Stimulated activated CD8-positive, alpha-beta memory T cell treated with anti-CD3 and anti-CD28 coated beads, Interleukin-7, amount 100 ng/mL, for 48 hours (primary cell): Measurements from ENCODE around the gene HSPA5.
"Not testable (repeated sequence)": the region's sequence is repeated elsewhere in the genome, so short reads cannot be mapped to it uniquely, and the experiment has no call there.

Source experiments
- DNase-seq, 2 donors: peaks; one replicate each; pipeline ENCODE4 v3.0.0-alpha.2; 2020; ENCODE audit warnings: low read depth in 1 of 2; ENCODE audit errors: extremely low read depth in 1 of 2

HSPA5 gene

DNA sequence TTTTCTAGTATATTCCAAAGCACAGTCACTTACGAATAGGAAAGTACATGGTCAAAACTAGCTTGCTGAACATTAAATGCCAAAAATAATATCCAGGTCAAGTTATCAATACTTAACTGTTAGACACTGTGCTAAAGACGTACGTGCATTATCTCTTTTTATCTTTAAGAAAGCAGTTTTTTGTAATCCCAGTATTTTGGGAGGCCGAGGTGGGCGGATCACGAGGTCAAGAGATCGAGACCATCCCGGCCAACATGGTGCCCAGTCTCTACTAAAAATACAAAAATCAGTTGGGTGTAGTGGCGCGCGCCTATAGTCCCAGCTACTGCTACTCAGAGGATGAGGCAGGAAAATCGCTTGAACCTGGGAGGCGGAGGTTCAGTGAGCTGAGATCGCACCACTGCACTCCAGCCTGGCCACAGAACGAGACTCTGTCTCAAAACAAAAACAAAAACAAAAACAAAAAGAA lies 2.7 kb upstream of the HSPA5 start:
- DNase-seq: no peak

DNA sequence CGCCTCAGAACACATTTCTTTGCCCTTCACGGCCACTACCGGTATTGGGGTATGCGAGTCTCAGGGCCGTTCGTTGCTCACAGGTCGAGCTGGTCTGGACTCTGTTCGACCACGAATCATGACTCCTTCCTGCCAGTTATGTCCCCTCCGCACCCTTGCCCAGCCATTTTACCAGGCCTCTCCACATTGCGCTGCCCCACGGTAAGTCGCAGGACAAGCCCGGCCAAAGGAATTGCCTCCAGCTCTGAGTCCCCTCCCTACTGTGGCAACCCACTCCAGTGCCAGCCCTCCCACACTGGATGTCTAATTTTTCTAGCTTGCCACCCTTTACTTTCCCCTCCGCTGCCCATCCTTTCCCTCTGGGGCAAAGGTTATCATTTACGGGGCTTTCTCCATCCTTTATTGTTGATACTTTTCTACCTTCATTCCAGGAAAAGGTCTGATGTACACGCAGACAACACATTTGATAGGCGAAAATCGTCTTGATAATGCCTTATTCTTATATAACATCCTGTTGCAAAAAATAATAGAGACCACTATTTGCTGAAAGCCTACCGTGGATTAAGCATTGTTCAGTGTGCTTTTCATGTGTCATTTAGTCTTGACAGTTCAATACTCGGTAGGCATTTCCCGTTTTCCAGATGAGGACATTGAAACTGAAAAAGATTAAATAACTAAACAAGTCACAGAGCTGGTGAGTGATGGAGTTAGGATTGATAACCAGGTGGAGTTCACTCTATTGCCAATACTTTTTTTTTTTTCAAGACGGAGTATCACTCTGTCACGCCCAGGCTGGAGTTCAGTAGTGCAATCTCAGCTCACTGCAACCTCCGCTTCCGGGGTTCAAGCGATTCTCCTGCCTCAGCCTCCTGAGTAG lies 958 bp upstream of the HSPA5 start:
- DNase-seq: peak in 1 of 2 donors; percentile 11

DNA sequence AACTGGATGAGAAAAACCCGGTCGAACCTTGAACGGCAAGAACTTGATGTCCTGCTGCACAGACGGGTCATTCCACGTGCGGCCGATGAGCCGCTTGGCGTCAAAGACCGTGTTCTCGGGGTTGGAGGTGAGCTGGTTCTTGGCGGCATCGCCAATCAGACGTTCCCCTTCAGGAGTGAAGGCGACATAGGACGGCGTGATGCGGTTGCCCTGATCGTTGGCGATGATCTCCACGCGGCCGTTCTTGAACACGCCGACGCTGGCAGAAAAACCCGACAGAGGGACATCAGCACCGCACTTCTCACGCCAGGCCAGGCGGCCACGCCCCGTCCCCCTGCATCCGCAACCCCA lies 519 bp downstream of the HSPA5 start:
- DNase-seq: no peak

DNA sequence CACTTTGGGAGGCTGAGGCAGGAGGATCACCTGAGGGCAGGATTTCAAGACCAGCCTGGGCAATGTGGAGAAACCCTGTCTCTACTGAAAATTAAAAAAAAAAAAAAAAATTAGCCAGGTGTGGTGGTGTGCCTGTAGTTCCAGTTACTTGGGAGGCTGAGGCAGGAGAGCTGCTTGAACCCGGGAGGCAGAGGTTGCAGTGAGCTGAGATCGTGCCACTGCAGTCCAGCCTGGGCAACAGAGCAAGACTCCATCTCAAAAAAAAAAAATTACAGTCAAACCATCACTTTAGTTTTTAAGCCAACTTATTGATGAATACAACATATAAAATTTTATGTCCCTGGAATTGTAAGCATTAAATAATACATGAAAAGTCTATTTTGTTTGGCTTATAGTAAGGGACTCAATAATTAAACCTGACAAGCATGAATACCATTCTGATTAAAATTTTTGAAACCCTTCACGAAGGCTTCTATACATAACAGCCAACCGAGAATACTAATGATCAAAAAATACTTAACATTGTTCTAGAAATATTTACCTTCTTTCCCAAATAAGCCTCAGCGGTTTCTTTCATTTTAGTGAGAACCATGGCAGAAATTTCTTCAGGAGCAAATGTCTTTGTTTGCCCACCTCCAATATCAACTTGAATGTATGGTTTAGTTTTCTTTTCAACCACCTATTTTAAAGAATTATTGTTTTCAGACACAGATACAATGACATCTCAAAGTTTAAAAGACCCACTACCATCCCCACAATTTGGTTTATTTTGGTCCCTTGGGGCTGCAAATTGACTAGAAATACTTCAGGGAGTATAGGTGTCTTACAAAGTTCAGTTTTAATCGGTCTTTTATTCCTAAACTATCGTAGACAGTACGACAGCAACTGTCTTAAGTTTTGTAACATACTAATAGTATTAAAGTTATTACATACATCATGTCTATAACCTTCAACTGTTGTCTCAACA lies 1.2 kb downstream of the HSPA5 start:
- DNase-seq: no peak

DNA sequence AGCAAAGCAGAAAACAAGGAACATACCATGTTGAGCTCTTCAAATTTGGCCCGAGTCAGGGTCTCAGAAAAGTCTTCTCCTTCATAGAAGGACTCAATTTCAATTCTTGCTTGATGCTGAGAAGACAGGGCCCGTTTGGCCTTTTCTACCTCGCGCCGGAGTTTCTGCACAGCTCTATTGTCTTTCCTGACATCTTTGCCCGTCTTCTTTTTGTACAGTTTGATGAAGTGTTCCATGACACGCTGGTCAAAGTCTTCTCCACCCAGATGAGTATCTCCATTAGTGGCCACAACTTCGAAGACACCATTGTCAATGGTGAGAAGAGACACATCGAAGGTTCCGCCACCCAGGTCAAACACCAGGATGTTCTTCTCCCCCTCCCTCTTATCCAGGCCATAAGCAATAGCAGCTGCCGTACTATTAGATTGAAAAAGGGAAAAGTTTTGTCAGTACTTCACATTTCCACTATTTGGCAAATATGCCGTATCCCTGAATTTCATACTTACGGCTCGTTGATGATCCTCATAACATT lies 2.2 kb downstream of the HSPA5 start:
- DNase-seq: no peak

DNA sequence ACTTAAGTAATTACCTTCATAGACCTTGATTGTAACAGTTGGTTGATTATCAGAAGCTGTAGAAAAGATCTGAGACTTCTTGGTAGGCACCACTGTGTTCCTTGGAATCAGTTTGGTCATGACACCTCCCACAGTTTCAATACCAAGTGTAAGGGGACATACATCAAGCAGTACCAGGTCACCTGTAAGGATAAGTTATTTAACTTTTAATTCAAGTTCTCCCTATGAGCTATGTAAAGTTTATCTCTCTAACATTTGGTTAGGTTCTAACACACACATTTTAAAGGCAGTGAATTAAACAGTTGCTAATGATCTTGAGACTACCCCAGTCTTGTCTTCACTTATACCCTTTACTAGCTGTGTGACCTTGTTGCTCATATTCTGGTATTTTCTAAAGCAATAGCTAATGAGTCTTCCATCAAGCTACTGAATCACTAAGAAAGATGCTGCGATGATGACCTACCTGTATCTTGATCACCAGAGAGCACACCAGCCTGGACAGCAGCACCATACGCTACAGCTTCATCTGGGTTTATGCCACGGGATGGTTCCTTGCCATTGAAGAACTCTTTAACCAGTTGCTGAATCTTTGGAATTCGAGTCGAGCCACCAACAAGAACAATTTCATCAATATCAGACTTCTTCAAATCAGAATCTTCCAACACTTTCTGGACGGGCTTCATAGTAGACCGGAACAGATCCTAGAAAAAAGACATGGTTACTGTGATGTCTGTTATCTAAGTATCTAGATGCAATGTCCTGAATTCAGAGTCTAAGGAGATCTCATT lies 2.8 kb downstream of the HSPA5 start:
- DNase-seq: no peak

DNA sequence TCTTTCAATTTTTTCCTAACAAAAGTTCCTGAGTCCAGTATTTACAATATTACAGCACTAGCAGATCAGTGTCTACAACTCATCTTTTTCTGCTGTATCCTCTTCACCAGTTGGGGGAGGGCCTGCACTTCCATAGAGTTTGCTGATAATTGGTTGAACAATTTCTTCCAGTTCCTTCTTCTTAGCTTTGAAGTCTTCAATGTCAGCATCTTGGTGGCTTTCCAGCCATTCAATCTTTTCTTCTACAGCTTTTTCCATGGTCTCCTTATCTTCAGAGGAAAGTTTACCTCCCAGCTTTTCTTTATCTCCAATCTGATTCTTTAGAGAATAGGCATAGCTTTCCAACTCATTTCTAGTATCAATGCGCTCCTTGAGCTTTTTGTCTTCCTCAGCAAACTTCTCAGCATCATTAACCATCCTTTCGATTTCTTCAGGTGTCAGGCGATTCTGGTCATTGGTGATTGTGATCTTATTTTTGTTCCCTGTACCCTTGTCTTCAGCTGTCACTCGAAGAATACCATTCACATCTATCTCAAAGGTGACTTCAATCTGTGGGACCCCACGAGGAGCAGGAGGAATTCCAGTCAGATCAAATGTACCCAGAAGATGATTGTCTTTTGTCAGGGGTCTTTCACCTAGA lies 4.5 kb downstream of the HSPA5 start:
- DNase-seq: not testable (repeated sequence)

DNA sequence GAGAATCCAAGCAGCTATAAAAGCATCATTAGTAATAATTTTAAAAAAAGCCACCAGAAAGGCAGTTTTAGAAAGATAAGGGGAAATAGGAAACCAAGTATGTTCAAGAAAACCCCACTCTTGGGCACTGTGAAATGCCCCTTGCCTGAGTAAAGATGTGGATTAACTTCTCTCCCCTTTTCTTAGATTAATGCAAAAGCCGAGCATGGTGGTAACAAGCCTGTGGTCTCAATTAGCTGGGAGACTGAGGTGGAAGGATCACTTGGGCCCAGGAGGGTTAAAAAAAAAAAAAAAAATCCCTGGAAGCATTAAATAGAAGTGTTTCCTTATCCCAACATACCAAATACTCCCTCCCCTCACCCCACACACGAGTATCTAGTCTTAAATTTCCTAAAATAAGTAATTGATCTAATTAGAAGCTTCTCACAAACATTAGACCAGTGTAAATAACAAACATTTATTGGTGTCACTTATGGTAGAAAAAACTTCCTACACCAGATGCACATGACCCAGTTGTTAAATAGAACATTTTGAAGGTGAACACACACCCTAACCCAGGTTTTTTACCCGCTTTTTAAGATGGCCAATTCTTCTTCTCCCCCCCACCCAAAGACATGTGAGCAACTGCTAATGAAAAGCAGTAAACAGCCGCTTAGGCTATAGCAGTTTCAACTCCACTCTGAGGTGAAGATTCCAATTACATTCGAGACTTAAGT lies 5.2 kb downstream of the HSPA5 start:
- DNase-seq: no peak

DNA sequence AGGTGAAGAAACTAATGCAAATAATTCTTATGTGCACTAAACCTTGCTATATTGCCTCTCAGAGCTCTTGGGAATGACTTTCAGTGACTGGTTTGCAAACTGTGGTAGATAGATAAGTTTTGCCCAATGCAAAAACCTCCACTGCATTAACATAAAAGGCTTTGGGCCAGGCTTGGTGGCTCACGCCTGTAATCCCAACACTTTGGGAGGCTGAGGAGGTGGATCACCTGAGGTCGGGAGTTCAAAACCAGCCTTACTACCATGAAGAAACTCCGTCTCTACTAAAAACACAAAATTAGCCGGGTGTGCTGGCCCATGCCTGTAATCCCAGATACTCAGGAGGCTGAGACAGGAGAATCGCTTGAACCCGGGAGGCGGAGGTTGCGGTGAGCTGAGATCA lies 7.0 kb downstream of the HSPA5 start:
- not testable (repeated sequence) for DNase-seq

DNA sequence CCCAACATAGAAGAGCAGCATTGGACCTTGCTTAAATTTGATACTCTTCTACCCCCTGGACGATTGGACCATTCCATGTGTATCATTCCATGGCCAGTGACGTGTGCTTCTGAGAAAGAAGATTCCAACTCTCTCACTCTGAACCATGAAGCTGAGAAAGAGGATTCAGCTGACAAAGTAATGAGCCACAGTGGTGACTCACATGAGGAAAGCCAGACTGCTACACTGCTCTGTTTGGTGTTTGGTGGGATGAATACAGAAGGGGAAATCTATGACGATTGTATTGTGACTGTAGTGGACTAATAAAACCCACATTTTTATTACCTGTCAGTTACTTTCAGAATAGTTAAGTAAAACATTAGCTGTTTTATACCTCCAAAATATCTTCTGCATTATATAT lies 7.5 kb downstream of the HSPA5 start:
- DNase-seq: no peak

DNA sequence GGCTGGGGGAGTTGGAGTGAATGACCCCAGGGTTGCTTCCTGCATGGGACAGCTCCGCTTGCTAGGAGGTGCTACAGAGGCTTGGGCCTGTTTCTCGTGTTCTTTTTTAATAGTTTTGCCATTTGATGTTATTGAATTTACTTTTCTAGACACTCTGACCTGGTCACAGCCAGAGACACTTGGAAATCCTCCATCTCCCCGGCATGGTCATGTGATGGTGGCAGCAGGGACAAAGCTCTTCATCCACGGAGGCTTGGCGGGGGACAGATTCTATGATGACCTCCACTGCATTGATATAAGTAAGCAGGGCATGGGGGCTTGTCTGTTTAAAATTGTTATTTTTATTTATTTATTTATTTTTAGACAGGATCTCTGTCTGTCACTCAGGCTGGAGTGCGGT lies 13.4 kb downstream of the HSPA5 start:
- DNase-seq: no peak

DNA sequence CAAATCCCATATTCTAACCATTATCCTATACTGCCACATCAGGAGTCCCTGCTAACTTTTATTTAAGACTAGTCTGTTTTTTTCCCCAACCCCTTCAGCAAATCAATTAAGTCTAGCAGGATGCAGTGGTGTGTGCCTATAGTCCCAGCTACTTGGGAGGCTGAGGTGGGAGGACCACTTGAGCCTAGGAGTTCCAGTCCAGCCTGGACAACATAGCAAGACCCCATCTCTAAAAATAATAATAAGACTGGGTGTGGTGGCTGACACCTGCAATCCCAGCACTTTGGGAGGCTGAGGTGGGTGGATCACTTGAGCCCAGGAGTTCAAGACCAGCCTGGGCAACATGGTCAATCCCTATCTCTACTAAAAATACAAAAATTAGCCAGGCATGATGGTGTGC lies 16.3 kb downstream of the HSPA5 start:
- DNase-seq: not testable (repeated sequence)

DNA sequence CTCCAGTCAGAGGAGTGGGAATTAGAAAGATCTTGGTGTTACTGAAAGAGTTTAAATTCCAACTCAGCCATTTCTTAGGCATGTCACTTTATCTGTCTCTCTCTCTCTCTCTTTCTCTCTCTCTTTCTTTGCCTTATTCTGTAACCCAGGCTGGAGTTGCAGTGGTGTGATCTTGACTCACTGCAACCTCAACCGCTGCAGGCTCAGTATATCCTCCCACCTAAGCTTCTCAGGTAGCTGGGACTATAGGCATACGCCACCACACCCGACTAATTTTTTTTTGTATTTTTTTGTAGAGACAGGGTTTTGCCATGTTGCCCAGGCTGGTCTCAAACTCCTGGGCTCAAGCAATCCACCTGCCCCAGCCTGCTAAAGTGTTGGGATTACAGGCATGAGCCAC lies 22.5 kb downstream of the HSPA5 start:
- DNase-seq: no peak

DNA sequence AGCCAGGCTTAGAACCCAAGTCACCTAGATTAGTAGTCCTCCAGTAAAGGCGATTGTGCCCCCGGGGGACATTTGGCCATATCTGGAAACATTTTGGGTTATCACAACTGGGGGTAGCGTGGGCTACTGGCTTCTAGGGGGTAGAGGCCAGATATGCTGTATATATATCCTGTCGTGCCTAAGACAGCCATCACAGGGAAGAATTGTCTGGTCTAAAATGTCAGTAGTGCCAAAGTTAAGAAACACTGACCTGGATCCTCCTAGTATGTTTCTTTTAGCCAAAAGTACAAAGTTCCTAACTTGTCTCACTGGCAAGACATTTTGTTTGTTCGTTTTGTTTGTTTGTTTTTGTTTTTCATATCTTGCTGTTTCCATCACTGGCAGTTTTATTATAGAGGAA lies 27.0 kb downstream of the HSPA5 start:
- no peak for DNase-seq

DNA sequence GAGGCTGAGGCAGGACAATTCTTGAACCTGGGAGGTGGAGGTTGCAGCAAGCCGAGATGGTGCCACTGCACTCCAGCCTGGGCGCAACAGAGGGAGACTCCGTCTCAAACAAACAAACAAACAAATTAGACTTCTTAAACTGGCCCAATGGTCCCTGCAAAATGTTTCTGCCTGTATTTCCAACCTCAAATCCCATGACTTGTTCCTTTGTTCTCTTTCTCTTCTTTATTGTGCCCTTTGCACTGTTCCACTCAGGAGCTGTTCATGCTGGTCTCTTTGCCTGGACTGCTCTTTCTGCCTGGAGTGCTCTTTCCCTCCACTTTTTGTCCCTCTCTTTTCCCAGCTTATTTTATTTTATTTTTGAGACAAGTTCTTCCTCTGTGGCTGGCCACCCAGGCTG lies 36.7 kb downstream of the HSPA5 start:
- DNase-seq: no peak

DNA sequence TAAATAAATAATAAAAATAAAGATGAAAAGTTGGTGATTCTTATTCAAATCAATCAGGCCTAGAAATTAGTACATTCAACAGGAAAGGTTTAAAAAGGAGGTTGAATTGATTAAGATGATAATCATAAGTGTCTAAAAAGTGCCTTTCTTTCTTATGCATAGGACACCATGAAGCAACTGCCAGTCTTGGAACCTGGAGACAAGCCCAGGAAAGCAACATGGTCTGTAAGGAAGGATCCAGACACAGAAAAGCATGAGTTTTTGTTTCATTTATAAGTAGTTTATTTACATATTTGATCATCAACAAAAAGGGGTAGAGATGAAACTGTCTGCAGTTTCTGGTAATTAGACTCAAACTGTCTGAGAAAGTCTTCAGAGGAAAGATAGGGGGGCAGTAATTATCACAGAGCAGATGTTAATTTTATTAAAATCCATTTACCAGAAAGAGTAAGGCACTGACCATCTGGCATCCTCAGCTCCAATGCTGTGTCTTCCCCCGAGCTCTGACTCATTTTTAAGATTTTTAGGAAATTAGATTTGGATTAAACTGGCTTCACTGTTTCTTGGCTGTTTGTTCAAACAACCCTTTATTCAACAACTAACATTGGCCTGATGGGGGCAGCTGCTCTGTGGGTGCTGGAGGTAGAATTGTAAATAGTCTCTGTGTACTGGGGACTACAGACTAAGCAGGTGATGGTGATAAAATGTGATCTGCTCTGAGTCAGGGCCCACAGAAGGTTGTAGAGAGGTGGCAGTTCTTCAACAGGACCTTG lies 38.1 kb downstream of the HSPA5 start:
- DNase-seq: no peak

DNA sequence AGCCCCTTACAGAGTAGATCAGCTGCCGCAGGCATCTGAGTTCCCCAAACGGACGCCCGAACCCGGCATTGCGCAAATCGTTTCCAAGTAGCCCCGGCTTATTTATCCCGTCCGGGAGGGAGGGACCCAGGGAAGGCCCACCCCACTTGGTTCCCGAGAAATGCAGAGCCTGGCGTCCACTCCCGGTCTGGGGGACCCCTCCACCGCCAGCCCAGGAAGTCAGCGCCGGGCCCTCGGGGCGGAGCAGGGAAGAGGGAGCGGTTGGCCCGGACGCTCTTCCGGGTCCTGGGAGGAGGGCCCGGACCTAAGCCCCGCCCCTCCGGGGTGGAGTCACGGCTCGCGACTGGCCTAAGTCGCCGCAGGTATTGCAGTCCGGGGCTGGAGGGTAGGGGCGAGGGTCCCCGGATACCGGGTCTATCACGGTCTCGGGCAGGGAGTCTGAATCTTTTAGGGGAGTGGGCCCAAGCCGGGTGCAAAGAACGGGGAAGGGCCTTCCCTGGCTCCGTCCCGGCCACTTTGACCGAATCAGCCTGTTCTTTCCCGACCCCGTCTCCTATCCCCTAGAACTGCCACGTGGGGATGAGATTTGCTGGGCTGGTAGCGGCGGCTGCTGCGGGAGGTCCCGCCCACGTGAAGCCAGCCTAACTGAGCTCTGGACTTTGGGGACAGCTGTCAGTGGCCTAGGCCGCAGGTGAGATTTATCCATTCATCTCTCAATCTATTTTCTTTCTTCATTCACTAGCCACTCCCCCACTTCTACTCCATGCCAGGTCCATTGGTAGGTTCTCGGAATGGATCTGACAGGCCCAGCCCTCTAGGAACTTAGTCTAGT lies 40.7 kb downstream of the HSPA5 start, which contains the start of gene RABEPK:
Gene RABEPK, plus strand, starts transcription at position 327 of the 832 bp plus-strand sequence. CDS start 2,472 bp downstream, outside the sequence.
- DNase-seq: peak; percentile 82 to 83

DNA sequence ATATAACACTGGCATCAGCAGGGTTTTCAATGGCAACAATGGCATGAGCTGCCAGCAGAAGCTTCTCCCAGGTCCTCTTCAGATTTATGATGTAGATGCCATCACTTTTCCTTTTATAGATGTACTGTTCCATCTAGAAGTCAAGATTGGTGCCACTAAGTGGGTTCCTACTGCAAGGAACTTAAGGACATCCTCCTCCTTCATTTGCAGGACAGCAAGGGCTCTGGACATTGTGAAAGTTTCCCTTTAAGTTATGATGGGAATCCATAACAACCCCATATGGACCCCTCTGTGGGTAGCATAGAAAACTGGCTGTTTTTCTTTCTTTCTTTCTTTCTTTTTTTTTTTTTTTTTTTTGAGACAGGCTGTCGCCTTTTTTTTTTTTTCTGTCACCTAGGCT lies 45.6 kb downstream of the HSPA5 start:
- DNase-seq: not testable (repeated sequence)
